NT2/D1 (cell line): ENCODE measurements around the gene NKX2-2.

ENCODE experiments used
- SUZ12 ChIP-seq: IDR thresholded peaks from 2 replicates; pipeline ENCODE4 v1.6.1; 2011; ENCODE audit not compliant: insufficient read length, insufficient read depth; ENCODE audit errors: extremely low read depth
- YY1 ChIP-seq: IDR thresholded peaks from 2 replicates; pipeline ENCODE4 v1.6.1; 2011; ENCODE audit not compliant: insufficient read length, insufficient read depth
- ZNF274 ChIP-seq: IDR thresholded peaks from 2 replicates; pipeline ENCODE4 v1.6.1; 2011; ENCODE audit warnings: mild to moderate bottlenecking, low read depth, low read length

DNA sequence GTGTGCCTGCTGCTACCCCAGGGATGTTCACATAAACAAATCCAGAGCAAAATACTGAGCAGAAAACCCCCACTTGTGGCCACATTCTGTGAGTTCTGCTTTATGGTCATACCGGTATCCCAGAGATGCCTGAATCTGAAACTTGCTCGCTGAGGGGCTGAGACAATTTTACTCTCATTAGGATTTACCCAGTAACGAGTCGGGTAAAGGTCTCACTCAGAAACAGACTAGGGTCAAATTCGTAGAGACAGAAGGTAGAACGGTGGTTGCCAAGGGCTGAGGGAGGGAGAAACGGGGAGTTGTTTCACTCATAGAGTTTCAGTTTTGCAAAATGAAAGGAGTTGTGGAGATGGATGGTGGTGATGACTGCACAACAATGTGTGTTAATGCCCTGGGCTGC, 45.4 kb upstream of the NKX2-2 start:
- no peak for TF ChIP-seq YY1
- TF ChIP-seq ZNF274 = no peak
- TF ChIP-seq SUZ12 = no peak
